Common myeloid progenitor, CD34-positive (primary cell): Measurements from ENCODE around the gene SOX12.

Experiments used
- CTCF ChIA-PET: fragments of 350-600 bp; sonication (Branson Sonifier 250); formaldehyde crosslinking; loops from one replicate; lab custom pipeline; 2021; ENCODE audit warnings: antibody characterized with exemption; lab: Charles Lee
- POLR2A ChIA-PET: fragments of 350-600 bp; sonication (Branson Sonifier 250); formaldehyde crosslinking; loops from one replicate; lab custom pipeline; 2021; ENCODE audit warnings: antibody characterized with exemption; lab: Charles Lee
- DNase-seq, 3 donors: peaks; one replicate each; pipeline versions ENCODE4 v3.0.0 to v3.0.0-alpha.2; 2013
- H3K27ac ChIP-seq, 2 experiments: 1 replicate in 1 of 2; 2 replicates in 1 of 2; pipeline ENCODE4 v1.7.0; 2013; ENCODE audit warnings: inconsistent platforms in 2 of 2, low read length in 2 of 2, mild to moderate bottlenecking in 2 of 2, low read depth in 1 of 2, moderate library complexity in 1 of 2; ENCODE audit not compliant: severe bottlenecking in 2 of 2, insufficient read depth in 1 of 2, poor library complexity in 1 of 2
- H3K27me3 ChIP-seq, 5 experiments: replicated peaks in 2 of 5; 1 replicate in 3 of 5; 2 replicates in 2 of 5; pipeline versions ENCODE4 v1.6.1 to v1.7.0; 2013; ENCODE audit warnings: low read length in 4 of 5, mild to moderate bottlenecking in 2 of 5, moderate library complexity in 2 of 5, inconsistent platforms in 1 of 5; ENCODE audit not compliant: insufficient read depth in 5 of 5, control insufficient read depth in 4 of 5
- H3K36me3 ChIP-seq, 4 experiments: 1 replicate in 2 of 4; 2 replicates in 2 of 4; pipeline versions ENCODE4 v1.6.1 to v1.7.0; 2013; ENCODE audit warnings: low read length in 3 of 4, control low read depth in 1 of 4, mild to moderate bottlenecking in 1 of 4; ENCODE audit not compliant: control insufficient read depth in 4 of 4, insufficient read depth in 4 of 4
- H3K4me1 ChIP-seq, 4 experiments: 1 replicate in 3 of 4; 2 replicates in 1 of 4; pipeline versions ENCODE4 v1.6.1 to v1.7.1; 2013; ENCODE audit warnings: low read length in 3 of 4, mild to moderate bottlenecking in 3 of 4, control low read depth in 1 of 4, inconsistent platforms in 1 of 4, moderate library complexity in 1 of 4; ENCODE audit not compliant: control insufficient read depth in 4 of 4, insufficient read depth in 4 of 4; ENCODE audit errors: control extremely low read depth in 1 of 4
- H3K4me3 ChIP-seq, 7 experiments: 1 replicate in 4 of 7; 2 replicates in 3 of 7; pipeline versions ENCODE4 v1.5.1 to v1.7.0; 2013; ENCODE audit warnings: mild to moderate bottlenecking in 7 of 7, low read length in 6 of 7, moderate library complexity in 6 of 7, inconsistent platforms in 2 of 7, low read depth in 2 of 7, control low read depth in 1 of 7; ENCODE audit not compliant: insufficient read depth in 4 of 7, control insufficient read depth in 1 of 7; ENCODE audit errors: extremely low read depth in 1 of 7
- H3K9me3 ChIP-seq, 5 experiments: 1 replicate in 4 of 5; 2 replicates in 1 of 5; pipeline versions ENCODE4 v1.6.1 to v1.7.1; 2013; ENCODE audit warnings: low read length in 4 of 5, mild to moderate bottlenecking in 2 of 5, inconsistent platforms in 1 of 5, low read depth in 1 of 5, moderate library complexity in 1 of 5; ENCODE audit not compliant: control insufficient read depth in 4 of 5, insufficient read depth in 2 of 5; ENCODE audit errors: control extremely low read depth in 1 of 5
- WGBS: methylation state at CpG from one replicate; pipeline ENCODE4 v1.1.5; 2013; ENCODE audit not compliant: insufficient coverage; 5-methylcytosine and 5-hydroxymethylcytosine counted together

The SOX12 gene

DNA sequence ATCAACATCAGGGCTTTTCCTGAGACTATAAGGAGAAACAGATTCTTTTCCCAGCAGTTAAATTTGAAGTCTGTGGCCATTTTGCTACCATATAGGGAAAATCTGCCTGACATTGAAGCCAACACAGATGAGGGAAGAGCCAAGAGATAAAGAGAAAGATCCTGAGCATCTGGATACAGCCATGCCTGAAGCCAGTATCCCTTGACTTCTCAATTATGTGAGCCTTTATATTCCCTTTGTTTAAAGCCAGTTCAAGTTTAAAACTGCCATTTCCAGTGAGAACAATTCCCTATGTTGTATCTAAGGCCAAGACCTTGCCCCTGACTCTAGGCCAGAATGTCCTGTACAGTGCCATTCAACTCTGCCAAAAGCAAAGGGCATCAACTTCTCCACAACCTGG, 17.8 kb downstream of the SOX12 start:
- Histone ChIP-seq H3K27me3 (no peaks in the 10 kb centered on the region), H3K36me3 (peaks cover 0 to 4% (median 0%) of the 10 kb centered on the region in 4 experiments), H3K27ac (no peak overlapping the region), H3K4me3 (no peak overlapping the region), H3K9me3 (peaks cover 0 to 7% (median 3%) of the 10 kb centered on the region in 5 experiments), H3K4me1 (peaks cover 0 to 17% (median 11%) of the 10 kb centered on the region in 4 experiments)
- no peak for DNase-seq
- CTCF ChIA-PET, result no interaction called here
- POLR2A ChIA-PET, result no interaction called here

DNA sequence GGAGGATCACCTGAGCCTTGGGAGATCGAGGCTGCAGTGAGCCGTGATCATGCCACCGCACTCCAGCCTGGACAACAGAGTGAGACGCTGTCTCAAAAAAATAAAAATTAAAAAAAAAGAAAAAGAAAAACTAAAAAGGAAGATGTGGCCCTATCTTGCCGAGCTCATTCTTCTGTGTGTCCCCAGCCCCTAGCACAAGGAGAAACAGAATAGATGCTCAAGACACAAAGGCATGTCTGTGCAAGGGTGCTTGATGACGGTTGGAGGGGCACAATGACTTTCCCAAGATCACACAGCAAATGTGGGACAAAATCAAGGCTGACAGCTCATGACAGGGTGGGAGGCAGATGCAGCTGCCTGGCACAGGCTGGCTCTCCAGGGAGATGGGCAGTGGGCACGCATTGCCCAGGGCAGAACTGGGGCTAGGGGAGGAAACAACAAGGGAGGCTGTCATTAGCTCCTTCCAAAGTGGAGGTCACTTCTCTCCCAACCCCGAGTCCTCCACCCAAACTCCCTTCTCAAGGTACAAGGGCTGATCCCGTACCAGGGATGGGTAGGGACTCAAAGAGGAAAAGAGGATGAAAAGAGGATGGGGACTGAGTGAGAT, 20.8 kb downstream of the SOX12 start:
- POLR2A ChIA-PET, result no interaction called here

DNA sequence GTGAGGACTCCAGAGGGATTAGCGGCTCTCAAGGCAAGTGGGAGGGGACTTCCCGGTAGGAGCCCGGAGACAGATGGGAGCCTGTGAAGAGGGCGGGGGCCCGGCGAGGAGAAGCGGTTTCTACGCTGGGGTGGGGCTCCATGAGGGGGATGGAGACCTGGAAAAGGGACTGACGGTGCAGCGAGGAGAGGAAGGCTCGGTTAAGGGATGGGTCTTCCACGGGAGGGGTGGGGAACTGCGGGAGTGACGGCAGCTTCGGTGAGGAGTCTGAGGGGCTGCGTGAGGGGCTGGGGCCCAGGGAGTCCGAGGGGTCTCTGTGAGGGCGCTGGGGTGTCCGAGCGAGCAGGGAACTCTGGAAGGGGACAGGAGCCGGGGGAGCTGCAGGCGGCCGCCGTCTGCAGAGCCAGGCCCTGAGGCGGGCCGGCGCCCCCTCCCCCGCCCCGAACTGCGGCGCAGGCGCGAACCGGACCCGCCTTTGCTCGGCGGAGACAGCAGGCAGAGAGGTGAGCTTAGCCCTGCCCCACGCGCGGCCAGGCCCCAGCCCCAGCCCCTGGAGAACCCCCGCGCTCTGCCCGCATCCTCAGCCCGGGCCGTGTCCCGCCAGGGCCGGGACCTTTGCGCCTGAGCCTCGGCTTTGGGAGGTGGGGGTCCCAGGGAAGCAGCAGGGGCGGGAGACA, 21.4 kb downstream of the SOX12 start, which contains the start of gene NRSN2:
NRSN2 (plus strand) TSS at position 472 of the 677 bp plus-strand sequence. CDS start 2,533 bp downstream, outside the sequence.
- Histone ChIP-seq H3K9me3 (peaks cover 0 to 5% (median 3%) of the 10 kb centered on the region in 5 experiments), H3K36me3 (peaks cover 0 to 4% (median 0%) of the 10 kb centered on the region in 4 experiments), H3K4me1 (peaks cover 0 to 26% (median 14%) of the 10 kb centered on the region in 4 experiments), H3K27me3 (no peaks in the 10 kb centered on the region), H3K4me3 (peak within 1 kb of the TSS; percentile 63 to 93 (median 82)), H3K27ac (peak within 1 kb of the TSS in 1 of 2 experiments; percentile 70)
- POLR2A ChIA-PET, result no interaction called here
- 2% methylated on average over 36 of the region's 50 CpGs for WGBS
- DNase-seq, result peak in 2 of 3 donors; percentile 40 to 48
- CTCF ChIA-PET, result interaction anchor here (1.0 to 1.9 kb wide), 2 partner anchors 15 to 17 kb away, joined by 3 to 6 read pairs; no protein-coding TSS in a partner anchor

More for the DNA sequence above, 20.8 kb downstream of the SOX12 start:
- Histone ChIP-seq H3K27me3 (no peaks in the 10 kb centered on the region), H3K9me3 (peaks cover 0 to 7% (median 3%) of the 10 kb centered on the region in 5 experiments), H3K4me3 (peak overlapping the region in 6 of 7 experiments; percentile 63 to 93 (median 84)), H3K4me1 (peaks cover 0 to 26% (median 14%) of the 10 kb centered on the region in 4 experiments), H3K27ac (no peak overlapping the region), H3K36me3 (peaks cover 0 to 4% (median 0%) of the 10 kb centered on the region in 4 experiments)
- WGBS, result 98% methylated on average over 5 of the region's 9 CpGs
- CTCF ChIA-PET, result interaction anchor here (0.7 to 1.9 kb wide), 4 partner anchors 15 to 131 kb away, joined by 3 to 6 read pairs (median 4); no protein-coding TSS in a partner anchor
- no peak for DNase-seq

DNA sequence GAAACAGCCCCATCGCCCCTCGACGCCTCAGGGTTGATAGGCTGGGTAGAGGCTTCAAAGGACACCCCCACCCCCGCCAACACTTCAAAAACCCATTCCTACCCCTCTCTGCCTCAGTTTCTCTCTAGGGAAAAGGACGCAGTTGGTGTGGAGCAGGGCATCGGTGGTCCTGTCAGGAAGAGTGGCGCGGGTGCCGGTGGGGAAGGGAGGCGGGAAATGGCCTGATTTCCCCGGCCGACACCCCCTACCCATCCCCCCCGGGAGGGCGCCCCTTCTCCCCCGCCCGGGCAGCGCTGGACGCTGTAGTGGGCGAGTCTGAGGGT, 21.9 kb downstream of the SOX12 start:
- Histone ChIP-seq H3K9me3 (no peaks in the 10 kb centered on the region), H3K4me1 (peaks cover 0 to 26% (median 14%) of the 10 kb centered on the region in 4 experiments), H3K36me3 (peaks cover 0 to 2% (median 0%) of the 10 kb centered on the region in 4 experiments), H3K4me3 (peak overlapping the region; percentile 63 to 93 (median 82)), H3K27me3 (no peaks in the 10 kb centered on the region), H3K27ac (peak overlapping the region in 1 of 2 experiments; percentile 43)
- POLR2A ChIA-PET, result no interaction called here
- 0% methylated on average over 8 of the region's 19 CpGs for WGBS
- no peak for DNase-seq
- CTCF ChIA-PET, result no interaction called here

DNA sequence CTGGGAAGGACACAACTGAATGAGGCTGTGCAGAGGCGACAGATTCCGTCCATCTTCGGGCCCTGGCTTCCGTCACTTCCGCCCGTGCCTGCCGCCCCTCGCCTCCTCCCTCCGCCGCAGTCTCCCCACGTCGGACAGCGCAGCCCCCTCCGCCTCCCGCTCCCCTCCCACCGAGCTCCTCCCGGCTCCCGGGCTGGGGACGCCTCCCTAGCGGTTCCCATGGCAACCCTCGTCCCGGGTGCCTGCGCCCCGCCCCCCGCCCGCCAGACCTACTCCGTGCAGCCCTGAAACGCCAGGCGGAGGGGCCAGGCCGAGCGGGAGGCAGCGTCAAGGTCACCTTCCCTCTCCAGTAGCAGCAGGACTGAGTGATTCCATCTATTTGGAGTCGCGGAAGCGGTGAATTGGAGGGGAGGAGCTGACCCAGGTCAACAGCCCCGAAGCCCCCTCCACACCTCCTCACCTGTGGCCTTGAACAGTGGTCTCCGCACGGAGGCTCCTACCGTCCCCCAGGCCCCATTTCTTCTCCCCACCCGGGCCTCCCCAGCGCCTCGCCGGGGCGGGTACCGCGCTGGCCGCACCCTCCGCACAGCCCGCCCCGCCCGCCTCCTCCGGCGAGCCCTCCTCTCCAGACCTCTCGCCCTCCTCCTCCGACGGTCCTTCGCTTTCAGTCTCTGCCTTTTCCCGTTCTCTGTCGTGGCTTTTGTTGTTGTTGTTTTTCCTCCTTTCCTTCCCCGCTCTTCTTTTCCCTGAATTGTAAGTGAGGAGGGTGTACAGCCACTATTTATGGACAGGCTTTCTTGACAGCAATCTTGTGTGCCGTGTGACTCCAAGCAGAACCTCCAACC, 22.5 kb downstream of the SOX12 start:
- CTCF ChIA-PET, result no interaction called here
- Histone ChIP-seq H3K27me3 (no peaks in the 10 kb centered on the region), H3K36me3 (peaks cover 0 to 2% (median 0%) of the 10 kb centered on the region in 4 experiments), H3K27ac (peak overlapping the region in 1 of 2 experiments; percentile 70), H3K4me3 (peak overlapping the region; percentile 63 to 93 (median 82)), H3K9me3 (no peaks in the 10 kb centered on the region), H3K4me1 (peaks cover 0 to 26% (median 14%) of the 10 kb centered on the region in 4 experiments)
- POLR2A ChIA-PET, result no interaction called here
- WGBS, result 0% methylated on average over 18 of the region's 61 CpGs
- peak; percentile 75 to 87 (median 82) for DNase-seq

DNA sequence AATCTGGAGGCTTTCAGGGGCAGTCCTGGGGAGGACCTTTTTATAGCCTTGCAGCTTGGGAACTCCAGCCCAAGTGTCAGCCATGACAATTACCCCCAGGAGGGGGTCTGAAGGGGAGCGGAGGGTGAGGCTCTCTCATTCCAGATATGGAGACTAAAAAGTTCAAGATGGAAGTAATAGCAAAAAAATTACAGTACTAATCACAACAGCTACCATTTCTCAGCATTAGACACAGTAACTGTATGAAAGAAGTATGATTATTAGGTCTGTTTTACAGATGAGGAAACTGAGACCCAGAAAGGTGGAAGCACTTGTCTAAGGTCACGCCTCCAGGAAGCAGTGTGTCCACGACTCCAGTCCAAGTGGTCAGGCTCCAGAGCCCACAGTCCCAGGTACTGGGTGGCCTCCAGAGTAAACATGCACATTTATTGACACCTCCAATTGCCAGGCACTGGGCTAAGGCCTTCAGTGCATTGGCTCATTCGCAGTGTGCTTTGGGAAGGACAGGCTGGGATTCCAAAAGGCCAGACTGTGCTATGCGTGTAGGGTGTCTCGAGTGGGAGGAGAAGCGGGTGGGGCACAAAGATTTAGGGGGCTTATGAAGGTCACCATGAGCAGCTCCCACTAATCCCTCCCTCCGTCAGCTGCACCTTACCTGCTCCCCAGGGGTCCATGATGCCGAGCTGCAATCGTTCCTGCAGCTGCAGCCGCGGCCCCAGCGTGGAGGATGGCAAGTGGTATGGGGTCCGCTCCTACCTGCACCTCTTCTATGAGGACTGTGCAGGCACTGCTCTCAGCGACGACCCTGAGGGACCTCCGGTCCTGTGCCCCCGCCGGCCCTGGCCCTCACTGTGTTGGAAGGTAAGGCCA, 23.9 kb downstream of the SOX12 start:
- no peaks in the 10 kb centered on the region for H3K36me3 ChIP-seq
- H3K4me1 ChIP-seq, result peaks cover 0 to 26% (median 14%) of the 10 kb centered on the region in 4 experiments
- no peaks in the 10 kb centered on the region for H3K27me3 ChIP-seq
- no peak overlapping the region for H3K27ac ChIP-seq
- over 99% methylated on average over 15 of the region's 19 CpGs for WGBS
- DNase-seq, result no peak
- CTCF ChIA-PET, result interaction anchor here (0.6 to 7.9 kb wide), 3 partner anchors 83 to 131 kb away, joined by 4 to 103 read pairs (median 5); no protein-coding TSS in a partner anchor
- H3K9me3 ChIP-seq, result no peaks in the 10 kb centered on the region
- H3K4me3 ChIP-seq, result peak overlapping the region in 1 of 7 experiments; percentile 82
- POLR2A ChIA-PET, result interaction anchor here (0.6 kb wide), 2 partner anchors 198 to 1173 kb away, joined by 3 to 4 read pairs; no protein-coding TSS in a partner anchor
